ENCODE results near the gene ARID3A.
A peak's percentile ranks its signal among the peaks of the same experiment; 100 is the strongest.

Gene ARID3A

GRCh38 chr19:907183-907853 is 18.5 kb upstream of the ARID3A start:
- DNase-seq (ENCODE audit: insufficient read length, low spot score) (no peak), FAIRE-seq (no peak)
- TF ChIP-seq CTCF (IDR thresholded peaks at IDR 0.05; ENCODE audit: insufficient read depth, missing control alignments) = no peak

GRCh38 chr19:911197-912033 is 14.4 kb upstream of the ARID3A start:
- DNase-seq (ENCODE audit: insufficient read length, low spot score) = no peak
- FAIRE-seq = no peak
- TF ChIP-seq CTCF (IDR thresholded peaks at IDR 0.05; ENCODE audit: insufficient read depth, missing control alignments) = no peak

- no peak for TF ChIP-seq CTCF (IDR thresholded peaks at IDR 0.05; ENCODE audit: insufficient read depth, missing control alignments)
- DNase-seq (ENCODE audit: insufficient read length, low spot score) (no peak), FAIRE-seq (no peak)
Observed at GRCh38 chr19:912181-913079, 13.4 kb upstream of the ARID3A start.

GRCh38 chr19:913080-913748 is 12.6 kb upstream of the ARID3A start, which contains the start of gene R3HDM4:
Gene R3HDM4, minus strand, starts transcription at chr19:913219. Its CDS starts 62 bp downstream, at chr19:913157.
- peak; percentile 87 for DNase-seq (ENCODE audit: insufficient read length, low spot score)

GRCh38 chr19:916645-917322 is 9.1 kb upstream of the ARID3A start:
- TF ChIP-seq CTCF (IDR thresholded peaks at IDR 0.05; ENCODE audit: insufficient read depth, missing control alignments) = no peak
- DNase-seq (ENCODE audit: insufficient read length, low spot score) (no peak), FAIRE-seq (no peak)

More at GRCh38 chr19:913080-913748, 12.6 kb upstream of the ARID3A start, which contains the start of gene R3HDM4:
- no peak for FAIRE-seq
- no peak for TF ChIP-seq CTCF (IDR thresholded peaks at IDR 0.05; ENCODE audit: insufficient read depth, missing control alignments)
